GM12892 (cell line): ENCODE data around the gene DENND1A.

Experiments used
- DNase-seq: peaks from one replicate; pipeline ENCODE4 v3.0.0; 2011; ENCODE audit not compliant: insufficient read length
- FAIRE-seq: peaks from 2 replicates; lab custom pipeline; 2011; peaks lifted over from hg19 to GRCh38; lab: Jason Lieb, UNC
- POLR2A ChIP-seq: IDR thresholded peaks from 2 replicates; pipeline ENCODE4 v1.6.1; 2011; ENCODE audit warnings: low read depth, low read length, control low read depth
- POLR2AphosphoS5 ChIP-seq: IDR thresholded peaks from 2 replicates; pipeline ENCODE4 v1.6.1; 2011; ENCODE audit warnings: low read depth, low read length, control low read depth
- TAF1 ChIP-seq: IDR thresholded peaks from 2 replicates; pipeline ENCODE4 v1.6.1; 2011; ENCODE audit warnings: low read depth, mild to moderate bottlenecking, control low read depth, low read length, borderline replicate concordance

The DENND1A gene

DNA sequence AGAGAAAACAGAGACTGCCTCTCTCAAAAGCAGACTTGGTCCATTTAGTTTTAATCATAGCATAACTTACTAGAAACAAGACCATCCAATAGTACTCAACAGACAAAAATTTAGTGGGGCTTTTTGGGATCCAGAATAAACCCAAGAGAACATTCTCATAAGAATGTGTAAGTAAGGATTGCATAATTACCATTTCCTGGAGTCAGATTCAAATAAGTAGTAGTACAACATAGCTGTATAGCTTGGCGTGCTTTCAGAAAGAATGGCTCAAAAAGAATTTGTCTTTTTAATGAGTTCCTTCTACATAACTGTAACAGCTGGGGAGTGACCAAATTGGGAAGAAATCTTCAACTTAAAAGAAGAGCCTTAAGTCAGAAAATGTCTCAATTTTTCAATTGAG lies 145.4 kb downstream of the DENND1A start:
- FAIRE-seq (no peak), DNase-seq (no peak)
- TF ChIP-seq POLR2AphosphoS5 (no peak), TAF1 (no peak), POLR2A (no peak)

GRCh38 chr9:123778232-123778902 lies 151.6 kb downstream of the DENND1A start:
- TF ChIP-seq POLR2AphosphoS5: no peak
- TF ChIP-seq TAF1: no peak
- TF ChIP-seq POLR2A: no peak
- DNase-seq: no peak
- FAIRE-seq: no peak

DNA sequence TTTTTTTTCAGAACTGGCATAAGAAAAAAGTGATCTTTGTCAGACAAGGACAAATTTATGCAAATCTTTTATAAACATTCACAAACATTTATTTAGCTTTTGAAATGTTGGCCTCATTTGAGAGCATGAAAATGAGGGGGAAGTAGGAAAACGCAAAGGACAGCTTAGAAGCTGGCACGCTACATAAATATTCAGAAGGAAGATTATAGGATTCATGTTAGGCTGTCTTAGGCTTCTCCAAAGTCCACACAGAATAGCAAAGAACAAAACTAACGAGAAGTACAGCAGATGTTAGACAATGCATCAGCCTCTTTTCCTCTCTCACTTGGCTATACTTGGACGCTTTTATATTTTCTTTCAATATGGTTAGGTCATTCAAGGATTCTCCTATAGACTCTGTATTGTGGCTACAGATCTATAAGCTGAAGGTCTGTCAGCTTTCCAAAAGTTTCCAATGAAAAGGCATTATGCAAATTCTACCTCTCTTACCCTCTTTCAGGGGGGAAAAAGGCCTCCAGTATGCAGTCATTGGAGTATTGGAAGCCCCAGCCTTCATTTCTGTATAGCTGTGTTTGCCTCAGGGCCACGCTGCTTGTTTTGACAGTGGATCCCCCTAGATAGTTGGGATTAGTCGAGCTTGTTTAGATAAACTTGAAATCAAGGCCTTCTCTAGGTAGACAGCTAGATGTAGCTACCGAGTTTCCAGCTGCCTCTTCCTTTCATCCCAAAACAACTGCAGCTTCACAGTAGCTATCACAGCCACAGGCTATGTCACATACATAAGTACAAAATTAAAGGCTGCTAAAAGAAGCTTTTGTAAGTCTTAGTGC lies 153.0 kb downstream of the DENND1A start:
- no peak for TF ChIP-seq POLR2A
- TF ChIP-seq POLR2AphosphoS5: no peak
- no peak for TF ChIP-seq TAF1
- FAIRE-seq: no peak
- DNase-seq: no peak

- no peak for DNase-seq
- TF ChIP-seq POLR2A (no peak), TAF1 (no peak), POLR2AphosphoS5 (no peak)
- no peak for FAIRE-seq
Measured at GRCh38 chr9:123775289-123776284, 154.3 kb downstream of the DENND1A start.

- FAIRE-seq (no peak), DNase-seq (no peak)
- no peak for TF ChIP-seq POLR2A
- TF ChIP-seq POLR2AphosphoS5: no peak
- TF ChIP-seq TAF1: no peak
Measured at GRCh38 chr9:123773783-123774182, 156.1 kb downstream of the DENND1A start.

DNA sequence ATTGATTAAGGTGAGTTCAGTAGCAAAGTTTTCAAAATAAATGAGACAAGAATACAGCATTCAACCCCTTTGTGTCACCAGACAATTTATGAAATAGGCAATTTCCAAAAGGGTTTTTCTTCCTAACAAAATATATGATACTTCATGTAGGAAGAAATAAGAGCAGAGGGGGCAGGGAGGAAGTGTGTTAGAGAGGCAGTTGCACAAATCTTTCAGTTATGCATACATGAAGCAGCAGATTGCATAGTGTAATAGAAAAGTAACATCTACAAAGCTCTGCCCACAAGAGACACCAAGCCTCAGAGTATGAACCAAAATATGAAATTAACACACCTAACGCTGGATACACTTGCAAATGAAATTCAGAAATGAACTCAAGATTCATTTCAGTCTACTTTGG lies 157.0 kb downstream of the DENND1A start:
- no peak for DNase-seq
- TF ChIP-seq POLR2A (no peak), TAF1 (no peak)
- no peak for FAIRE-seq

- DNase-seq (no peak), FAIRE-seq (no peak)
- no peak for TF ChIP-seq POLR2AphosphoS5
- TF ChIP-seq POLR2A: no peak
- no peak for TF ChIP-seq TAF1
Measured at GRCh38 chr9:123772374-123772773, 157.6 kb downstream of the DENND1A start.

GRCh38 chr9:123771690-123772089 lies 158.2 kb downstream of the DENND1A start:
- no peak for TF ChIP-seq POLR2AphosphoS5
- no peak for TF ChIP-seq POLR2A
- no peak for TF ChIP-seq TAF1
- FAIRE-seq: no peak
- no peak for DNase-seq

GRCh38 chr9:123769719-123770118 lies 160.2 kb downstream of the DENND1A start:
- DNase-seq: no peak
- no peak for TF ChIP-seq POLR2AphosphoS5
- TF ChIP-seq TAF1: no peak
- no peak for TF ChIP-seq POLR2A
- no peak for FAIRE-seq

GRCh38 chr9:123763910-123764588 lies 165.9 kb downstream of the DENND1A start:
- TF ChIP-seq POLR2A (no peak), POLR2AphosphoS5 (no peak), TAF1 (no peak)
- DNase-seq: no peak
- FAIRE-seq: no peak

DNA sequence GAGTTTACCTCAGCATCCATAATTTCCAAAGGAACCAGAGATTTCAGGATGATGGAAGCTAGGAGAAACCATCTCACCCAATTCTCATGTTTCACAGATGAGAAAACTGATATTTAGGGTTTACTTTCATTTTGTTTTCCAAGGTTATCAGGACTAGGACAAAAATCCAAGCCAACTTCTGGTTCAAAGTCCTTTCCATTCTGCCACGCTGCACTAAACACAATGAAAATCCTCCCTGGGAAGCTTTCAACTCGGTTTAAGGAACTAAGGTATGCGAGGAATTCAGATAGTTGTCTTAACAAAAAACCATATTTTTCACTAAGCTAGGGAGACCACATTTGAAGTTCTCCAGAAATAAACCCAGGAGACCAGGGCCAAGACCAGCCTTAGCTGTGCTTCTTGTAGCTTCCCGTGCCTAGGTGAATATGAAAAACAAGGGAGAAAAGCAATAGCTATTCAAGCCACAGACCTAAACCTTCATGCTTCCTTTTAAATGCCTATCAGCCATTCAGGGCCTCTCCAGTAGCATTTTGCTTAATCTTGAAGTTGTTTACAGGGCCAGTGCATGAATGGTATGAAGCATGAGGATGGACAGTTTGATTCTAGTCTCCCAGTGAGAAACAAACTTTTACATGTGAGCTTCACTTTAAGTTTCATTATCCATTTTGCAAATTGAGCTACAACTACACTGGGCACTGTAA lies 167.9 kb downstream of the DENND1A start:
- no peak for FAIRE-seq
- DNase-seq: no peak
- TF ChIP-seq TAF1: no peak
- no peak for TF ChIP-seq POLR2AphosphoS5
- no peak for TF ChIP-seq POLR2A
